Osteocyte (in vitro differentiated cells): ENCODE results near the gene COL4A2. TPM values are rescaled to one million over a fixed set of nuclear protein-coding genes. Genes with fewer than 3 reads are reported as not detected.

ENCODE experiments used
- DNase-seq: peaks from one replicate; pipeline ENCODE4 v3.0.0; 2021; ENCODE audit warnings: mixed read lengths; ENCODE audit not compliant: unreplicated experiment; ENCODE audit errors: extremely low spot score
- H3K27ac Mint-ChIP-seq: one replicate; pipeline ENCODE4 v1.8.0; 2021; ENCODE audit warnings: mild to moderate bottlenecking, mixed read lengths; ENCODE audit not compliant: unreplicated experiment
- H3K27me3 Mint-ChIP-seq: one replicate; pipeline ENCODE4 v1.8.0; 2021; ENCODE audit warnings: mixed read lengths; ENCODE audit not compliant: unreplicated experiment
- H3K36me3 Mint-ChIP-seq: one replicate; pipeline ENCODE4 v1.8.0; 2021; ENCODE audit warnings: mixed read lengths; ENCODE audit not compliant: unreplicated experiment
- H3K4me1 Mint-ChIP-seq: one replicate; pipeline ENCODE4 v1.8.0; 2021; ENCODE audit warnings: mixed read lengths; ENCODE audit not compliant: unreplicated experiment
- H3K4me3 Mint-ChIP-seq: one replicate; pipeline ENCODE4 v1.8.0; 2021; ENCODE audit warnings: mild to moderate bottlenecking, moderate library complexity, mixed read lengths; ENCODE audit not compliant: unreplicated experiment
- H3K9me3 Mint-ChIP-seq: one replicate; pipeline ENCODE4 v1.8.0; 2021; ENCODE audit warnings: mixed read lengths; ENCODE audit not compliant: unreplicated experiment
- total RNA-seq: library from RNA; stranded (reverse); gene quantifications from 2 replicates; pipeline ENCODE4 v1.2.1, GENCODE V29; 2021
- TF ChIP-seq, protein P1 (sequence below): fragments of 200-600 bp; sonication (generic); IDR thresholded peaks from 2 replicates; pipeline ENCODE4 v1.5.0; 2021; ENCODE audit warnings: antibody characterized with exemption, mild to moderate bottlenecking, moderate library complexity

Gene COL4A2
- total RNA-seq, 1 donor from 2014 or later, result 2,001 TPM

DNA sequence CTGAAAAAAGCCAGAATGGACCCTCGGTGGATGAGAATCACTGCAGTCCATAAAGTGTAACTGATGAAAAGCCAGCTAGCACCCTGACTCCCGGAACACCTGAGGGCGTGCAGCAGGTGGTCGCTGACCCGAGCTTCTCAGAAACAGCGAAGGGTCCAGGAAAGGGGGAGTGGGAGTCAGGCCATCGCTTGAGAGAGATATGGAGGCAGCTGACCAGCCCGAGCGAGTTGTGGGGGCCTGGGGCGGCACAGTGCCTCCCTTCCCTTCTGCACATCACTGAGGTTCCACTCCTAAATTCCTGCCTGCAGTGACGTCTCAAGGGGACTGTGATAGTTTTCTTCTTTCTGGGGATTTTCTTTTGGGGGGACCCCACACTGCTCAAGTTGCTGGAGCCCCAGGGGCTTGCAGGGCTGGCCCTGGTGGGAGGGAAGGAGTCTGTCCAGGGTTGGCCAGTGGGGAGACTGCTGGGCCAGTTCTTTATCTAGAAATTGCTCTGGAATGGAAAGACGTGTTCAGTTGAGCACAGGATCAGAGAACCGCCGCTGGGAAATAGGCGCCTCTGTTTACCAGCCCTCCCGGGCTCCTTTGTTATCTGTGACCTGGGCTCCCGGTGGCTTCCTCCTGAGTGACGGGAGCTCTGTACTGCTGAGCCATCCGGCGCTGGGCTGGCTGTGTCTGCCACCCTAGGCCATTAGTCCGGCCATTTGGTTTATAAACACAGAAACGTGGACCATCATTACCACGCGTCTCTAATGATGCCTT is 183.1 kb downstream of the COL4A2 start:
- H3K27ac Mint-ChIP-seq, result peak overlapping the region; percentile 57
- no peaks in the 10 kb centered on the region for H3K27me3 Mint-ChIP-seq
- H3K4me1 Mint-ChIP-seq, result peaks cover 17% of the 10 kb centered on the region
- no peaks in the 10 kb centered on the region for H3K9me3 Mint-ChIP-seq
- H3K4me3 Mint-ChIP-seq, result no peak overlapping the region
- no peak for DNase-seq
- TF ChIP-seq, protein P1, sequence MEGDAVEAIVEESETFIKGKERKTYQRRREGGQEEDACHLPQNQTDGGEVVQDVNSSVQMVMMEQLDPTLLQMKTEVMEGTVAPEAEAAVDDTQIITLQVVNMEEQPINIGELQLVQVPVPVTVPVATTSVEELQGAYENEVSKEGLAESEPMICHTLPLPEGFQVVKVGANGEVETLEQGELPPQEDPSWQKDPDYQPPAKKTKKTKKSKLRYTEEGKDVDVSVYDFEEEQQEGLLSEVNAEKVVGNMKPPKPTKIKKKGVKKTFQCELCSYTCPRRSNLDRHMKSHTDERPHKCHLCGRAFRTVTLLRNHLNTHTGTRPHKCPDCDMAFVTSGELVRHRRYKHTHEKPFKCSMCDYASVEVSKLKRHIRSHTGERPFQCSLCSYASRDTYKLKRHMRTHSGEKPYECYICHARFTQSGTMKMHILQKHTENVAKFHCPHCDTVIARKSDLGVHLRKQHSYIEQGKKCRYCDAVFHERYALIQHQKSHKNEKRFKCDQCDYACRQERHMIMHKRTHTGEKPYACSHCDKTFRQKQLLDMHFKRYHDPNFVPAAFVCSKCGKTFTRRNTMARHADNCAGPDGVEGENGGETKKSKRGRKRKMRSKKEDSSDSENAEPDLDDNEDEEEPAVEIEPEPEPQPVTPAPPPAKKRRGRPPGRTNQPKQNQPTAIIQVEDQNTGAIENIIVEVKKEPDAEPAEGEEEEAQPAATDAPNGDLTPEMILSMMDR, result no peak
- peaks cover 59% of the 10 kb centered on the region for H3K36me3 Mint-ChIP-seq

DNA sequence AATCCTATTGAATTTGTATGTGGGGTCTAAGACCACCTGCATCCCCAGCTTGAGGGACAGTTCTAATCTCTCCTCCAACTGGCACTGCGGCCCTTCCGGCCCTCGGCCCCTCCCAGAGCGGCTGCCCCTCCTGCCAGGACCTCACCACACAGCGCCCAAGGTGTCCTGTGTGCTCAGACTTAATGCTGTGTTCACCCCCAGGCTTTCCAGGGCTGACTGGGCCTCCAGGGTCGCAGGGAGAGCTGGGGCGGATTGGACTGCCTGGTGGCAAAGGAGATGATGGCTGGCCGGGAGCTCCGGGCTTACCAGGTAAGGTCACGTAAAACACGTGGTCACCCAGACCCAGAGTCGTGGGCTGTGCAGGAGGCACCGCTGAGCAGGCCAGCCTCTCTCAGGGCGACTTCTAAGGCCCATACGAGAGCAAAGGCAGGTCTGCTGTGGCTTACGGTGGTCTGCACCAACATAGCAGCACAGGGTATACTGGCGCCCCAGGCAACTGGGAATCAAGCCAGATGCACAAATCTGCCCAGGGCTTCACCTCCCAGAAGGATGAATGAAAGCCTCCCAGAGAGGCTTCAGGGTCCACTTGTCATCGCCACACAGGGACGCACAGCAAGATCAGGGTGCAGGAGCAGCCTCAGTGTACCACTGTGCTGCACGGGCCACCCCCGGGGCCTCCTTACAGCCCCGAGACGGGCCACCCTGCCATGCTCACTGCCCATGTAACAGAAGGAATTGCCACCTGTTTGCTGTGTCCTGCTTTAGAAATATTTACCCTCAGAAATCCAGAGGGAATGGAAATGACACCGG is 185.0 kb downstream of the COL4A2 start:
- H3K4me1 Mint-ChIP-seq, result peaks cover 9% of the 10 kb centered on the region
- no peak overlapping the region for H3K27ac Mint-ChIP-seq
- peaks cover 65% of the 10 kb centered on the region for H3K36me3 Mint-ChIP-seq
- no peak overlapping the region for H3K4me3 Mint-ChIP-seq
- no peak for DNase-seq
- TF ChIP-seq, protein P1, result no peak
- no peaks in the 10 kb centered on the region for H3K9me3 Mint-ChIP-seq
- H3K27me3 Mint-ChIP-seq, result no peaks in the 10 kb centered on the region

DNA sequence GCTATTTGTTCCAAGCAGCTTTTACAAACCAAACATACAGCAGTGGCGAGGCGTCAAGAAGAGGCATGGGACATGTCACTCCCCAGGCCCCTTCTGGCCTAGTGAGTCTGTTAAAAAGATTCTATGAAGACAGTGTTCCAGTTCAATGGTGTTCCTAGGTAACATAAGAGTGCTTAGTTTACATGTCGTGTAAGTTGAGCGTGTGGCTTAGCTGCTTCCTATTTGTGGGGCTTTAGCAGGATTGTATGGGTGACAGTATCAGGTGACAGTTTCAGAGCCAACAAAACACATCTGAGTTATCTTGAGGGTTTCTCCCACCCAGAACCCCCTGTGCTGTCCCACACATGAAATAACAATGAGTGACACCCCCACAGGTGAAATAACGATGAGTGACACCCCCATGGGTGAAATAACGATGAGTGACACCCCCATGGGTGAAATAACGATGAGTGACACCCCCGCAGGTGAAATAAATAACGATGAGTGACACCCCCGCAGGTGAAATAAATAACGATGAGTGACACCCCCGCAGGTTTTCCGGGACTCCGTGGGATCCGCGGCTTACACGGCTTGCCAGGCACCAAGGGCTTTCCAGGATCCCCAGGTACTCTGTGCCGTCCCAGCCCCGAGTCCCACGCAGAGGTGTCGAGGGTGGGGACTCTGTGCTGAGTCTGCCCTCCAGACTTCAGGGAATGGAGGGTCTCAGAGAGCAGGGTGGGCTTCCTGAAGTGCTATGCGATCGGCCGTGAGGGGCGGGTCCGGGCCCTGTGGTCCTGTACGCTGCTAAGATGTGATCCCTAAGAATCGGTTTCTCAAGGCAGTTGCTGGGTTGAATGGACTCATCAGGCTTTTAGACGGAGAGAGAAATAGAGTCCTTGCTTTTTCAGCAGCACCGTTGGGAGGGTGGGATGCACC is 185.9 kb downstream of the COL4A2 start:
- TF ChIP-seq, protein P1, result no peak
- H3K27ac Mint-ChIP-seq, result no peak overlapping the region
- peaks cover 9% of the 10 kb centered on the region for H3K4me1 Mint-ChIP-seq
- H3K27me3 Mint-ChIP-seq, result no peaks in the 10 kb centered on the region
- DNase-seq, result no peak
- no peak overlapping the region for H3K4me3 Mint-ChIP-seq
- no peaks in the 10 kb centered on the region for H3K9me3 Mint-ChIP-seq
- H3K36me3 Mint-ChIP-seq, result peaks cover 67% of the 10 kb centered on the region

DNA sequence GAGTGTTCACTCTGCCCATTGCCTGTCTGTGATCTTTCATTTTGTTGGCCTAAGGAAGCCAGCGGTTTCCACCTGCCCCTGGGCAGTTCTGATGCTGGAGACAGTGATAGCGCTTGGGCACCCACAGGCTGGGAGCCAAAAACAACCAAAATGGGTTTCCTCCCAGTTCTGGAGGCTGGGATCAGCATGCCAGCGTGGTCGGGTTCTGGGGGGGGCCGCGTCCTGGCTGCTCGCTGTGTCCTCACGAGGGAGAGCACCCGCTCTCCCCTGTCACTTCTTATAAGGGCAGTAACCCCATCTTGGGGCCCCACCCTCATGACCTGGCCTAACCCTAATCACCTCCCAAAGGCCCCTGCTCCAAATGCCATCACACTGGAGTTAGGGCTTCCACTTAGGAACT is 186.5 kb downstream of the COL4A2 start:
- H3K9me3 Mint-ChIP-seq, result no peaks in the 10 kb centered on the region
- TF ChIP-seq, protein P1, result no peak

More for the DNA sequence above, 186.5 kb downstream of the COL4A2 start:
- H3K27me3 Mint-ChIP-seq, result no peaks in the 10 kb centered on the region
- H3K4me3 Mint-ChIP-seq, result no peak overlapping the region
- DNase-seq, result no peak
- peak overlapping the region; percentile 41 for H3K27ac Mint-ChIP-seq
- H3K4me1 Mint-ChIP-seq, result peaks cover 14% of the 10 kb centered on the region
- H3K36me3 Mint-ChIP-seq, result peaks cover 70% of the 10 kb centered on the region
